B cell (primary cell): Measurements from ENCODE around the gene CNTN2. TPM values are rescaled to one million over a fixed set of nuclear protein-coding genes. Genes with fewer than 3 reads are reported as not detected.

Source experiments
- ATAC-seq: fragments of 200-7000 bp; cut with Tn5 transposase; one replicate; pipeline ENCODE4 v1.10.0; 2021; ENCODE audit warnings: low read depth, mild to moderate bottlenecking, moderate number of reproducible peaks, moderate library complexity
- CTCF ChIA-PET: fragments of 350-600 bp; sonication (Branson Sonifier 250); formaldehyde crosslinking; loops from one replicate; lab custom pipeline; 2021; ENCODE audit warnings: antibody characterized with exemption, inconsistent platforms; lab: Charles Lee
- POLR2A ChIA-PET: fragments of 350-600 bp; sonication (Branson Sonifier 250); formaldehyde crosslinking; loops from one replicate; lab custom pipeline; 2021; ENCODE audit warnings: antibody characterized with exemption; lab: Charles Lee
- DNase-seq: peaks from one replicate; pipeline ENCODE4 v3.0.0; 2013
- H2AFZ ChIP-seq: 2 replicates; pipeline ENCODE4 v1.6.1; 2012; ENCODE audit warnings: mild to moderate bottlenecking, low read depth, low read length; ENCODE audit not compliant: insufficient read depth, poor library complexity, severe bottlenecking
- H3K27ac ChIP-seq, 2 donors: 1 replicate in 1 of 2; 2 replicates in 1 of 2; pipeline ENCODE4 v1.5.1; 2012 to 2013; ENCODE audit warnings: low read length in 2 of 2, mild to moderate bottlenecking in 2 of 2, moderate library complexity in 1 of 2
- H3K27me3 ChIP-seq, 4 experiments: fragments of 200-600 bp in 1 of 4; sonication (generic) in 1 of 4; replicated peaks in 1 of 4; 1 replicate in 2 of 4; 2 replicates in 2 of 4; pipeline versions ENCODE4 v1.6.1 to v1.7.0; 2013 to 2016; ENCODE audit warnings: low read length in 3 of 4, mild to moderate bottlenecking in 2 of 4, mixed read lengths in 1 of 4, moderate library complexity in 1 of 4; ENCODE audit not compliant: insufficient read depth in 4 of 4, control insufficient read depth in 3 of 4; ENCODE audit errors: control extremely low read depth in 1 of 4
- H3K36me3 ChIP-seq, 2 experiments: replicated peaks in 1 of 2; 1 replicate in 1 of 2; 2 replicates in 1 of 2; pipeline versions ENCODE4 v1.6.1 to v1.7.1; 2013; ENCODE audit warnings: low read length in 1 of 2; ENCODE audit not compliant: insufficient read depth in 2 of 2, control insufficient read depth in 1 of 2; ENCODE audit errors: control extremely low read depth in 1 of 2, extremely low read depth in 1 of 2
- H3K4me1 ChIP-seq, 2 donors: fragments of 200-600 bp in 1 of 2; sonication (generic) in 1 of 2; 1 replicate in 1 of 2; 2 replicates in 1 of 2; pipeline versions ENCODE4 v1.5.1 to v1.6.1; 2013 to 2017; ENCODE audit warnings: low read length in 2 of 2; ENCODE audit not compliant: control insufficient read depth in 2 of 2, insufficient read depth in 2 of 2
- H3K4me2 ChIP-seq: replicated peaks from 2 replicates; pipeline ENCODE3; 2012; ENCODE audit warnings: mild to moderate bottlenecking, low read depth, low read length; ENCODE audit not compliant: poor library complexity, severe bottlenecking
- H3K4me3 ChIP-seq, 5 experiments: fragments of 200-600 bp in 1 of 5; sonication (generic) in 1 of 5; 1 replicate in 3 of 5; 2 replicates in 2 of 5; pipeline versions ENCODE4 v1.5.1 to v1.7.0; 2011 to 2016; ENCODE audit warnings: low read length in 4 of 5, mild to moderate bottlenecking in 4 of 5, low read depth in 2 of 5, control low read depth in 1 of 5, moderate library complexity in 1 of 5; ENCODE audit not compliant: insufficient read depth in 1 of 5; ENCODE audit errors: control extremely low read depth in 1 of 5, extremely low read depth in 1 of 5
- H3K79me2 ChIP-seq: fragments of 200-600 bp; sonication (generic); one replicate; pipeline ENCODE4 v1.6.0; 2016; ENCODE audit warnings: low read length; ENCODE audit not compliant: control insufficient read depth, insufficient read depth
- H3K9ac ChIP-seq: fragments of 200-600 bp; sonication (generic); 2 replicates; pipeline ENCODE4 v1.6.1; 2017; ENCODE audit warnings: mild to moderate bottlenecking, low read length, moderate library complexity
- H3K9me3 ChIP-seq, 3 donors: one replicate each; pipeline versions ENCODE4 v1.6.1 to v1.7.1; 2013; ENCODE audit warnings: low read length in 2 of 3; ENCODE audit not compliant: control insufficient read depth in 2 of 3, insufficient read depth in 1 of 3; ENCODE audit errors: control extremely low read depth in 1 of 3
- H4K20me1 ChIP-seq: 2 replicates; pipeline ENCODE4 v1.6.0; 2012; ENCODE audit warnings: mild to moderate bottlenecking, low read length; ENCODE audit not compliant: insufficient read depth, control insufficient read depth, poor library complexity, severe bottlenecking
- H3K27ac Mint-ChIP-seq: one replicate; pipeline ENCODE4 v1.8.0; 2021; ENCODE audit warnings: mixed read lengths
- H3K27me3 Mint-ChIP-seq: one replicate; pipeline ENCODE4 v1.8.0; 2021; ENCODE audit warnings: mixed read lengths
- H3K4me1 Mint-ChIP-seq: one replicate; pipeline ENCODE4 v1.8.0; 2021; ENCODE audit warnings: mixed read lengths
- H3K4me3 Mint-ChIP-seq: one replicate; pipeline ENCODE4 v1.8.0; 2021; ENCODE audit warnings: mixed read lengths
- H3K9me3 Mint-ChIP-seq: one replicate; pipeline ENCODE4 v1.8.0; 2022; ENCODE audit warnings: mixed read lengths; ENCODE audit not compliant: insufficient read depth
- CTCF ChIP-seq: fragments of 200-600 bp; IDR thresholded peaks from one replicate; pipeline ENCODE4 v1.8.0; 2022; ENCODE audit warnings: antibody characterized with exemption, mild to moderate bottlenecking
- EZH2 ChIP-seq: IDR thresholded peaks from 2 replicates; pipeline ENCODE4 v1.6.1; 2012; ENCODE audit warnings: borderline replicate concordance, low read depth, mild to moderate bottlenecking, moderate library complexity, low read length; ENCODE audit not compliant: insufficient read depth, poor library complexity, severe bottlenecking
- WGBS: methylation state at CpG from one replicate; pipeline ENCODE4 v1.1.5; 2013; ENCODE audit warnings: missing lambda C conversion rate; ENCODE audit not compliant: insufficient coverage; 5-methylcytosine and 5-hydroxymethylcytosine counted together
- intact Hi-C: fragments of 100-400 bp; cut with micrococcal nuclease; formaldehyde crosslinking; loops from one replicate; pipeline ENCODE4 v1.10.0; 2022
- polyA plus RNA-seq: library from polyadenylated mRNA; depleted of rRNA; stranded (reverse); fragments of >200 nt; gene quantifications from 2 replicates; pipeline ENCODE4 v1.2.3, GENCODE V29; 2012
- total RNA-seq, 2 donors: library from RNA; stranded (reverse); fragments of 120-200 nt in 1 of 2; gene quantifications; 1 replicate in 1 of 2; 2 replicates in 1 of 2; pipeline versions ENCODE4 v1.2.3 to v1.2.4, GENCODE V29; 2013 to 2022

The CNTN2 gene
- total and polyA plus RNA-seq, 2 donors (not counting 1 experiment from before 2014, with no cell fraction given): not detected

GRCh38 chr1:205062895-205063294 lies 19.9 kb downstream of the CNTN2 start:
- no peaks in the 10 kb centered on the region for H3K9me3 ChIP-seq
- POLR2A ChIA-PET: no interaction called here
- no CpG with 5 or more reads among the region's 3 CpGs for WGBS
- H3K4me3 ChIP-seq: no peak overlapping the region
- H3K79me2 ChIP-seq: no peaks in the 10 kb centered on the region
- intact Hi-C loops: no loop called here
- no peaks in the 10 kb centered on the region for H4K20me1 ChIP-seq
- TF ChIP-seq EZH2 (no peak), CTCF (no peak)
- Mint-ChIP-seq H3K4me3 (no peak overlapping the region), H3K27me3 (no peaks in the 10 kb centered on the region), H3K27ac (no peak overlapping the region), H3K4me1 (no peaks in the 10 kb centered on the region), H3K9me3 (no peaks in the 10 kb centered on the region)
- no peak overlapping the region for H3K4me2 ChIP-seq
- no peaks in the 10 kb centered on the region for H3K27me3 ChIP-seq
- ATAC-seq: no peak
- H3K27ac ChIP-seq: no peak overlapping the region
- CTCF ChIA-PET: interaction anchor here (0.9 to 4.0 kb wide), 13 partner anchors 9 to 649 kb away, joined by 3 to 94 read pairs (median 6); no protein-coding TSS in a partner anchor
- H3K36me3 ChIP-seq: no peaks in the 10 kb centered on the region
- DNase-seq: no peak
- H3K4me1 ChIP-seq: peaks cover 0 to 6% of the 10 kb centered on the region in 2 donors
- H3K9ac ChIP-seq: no peak overlapping the region
- no peak overlapping the region for H2AFZ ChIP-seq

GRCh38 chr1:205064301-205064700 lies 21.3 kb downstream of the CNTN2 start:
- ATAC-seq (no peak), DNase-seq (no peak)
- TF ChIP-seq CTCF (no peak), EZH2 (no peak)
- Histone ChIP-seq H4K20me1 (no peaks in the 10 kb centered on the region), H3K27ac (no peak overlapping the region), H3K4me2 (no peak overlapping the region), H2AFZ (no peak overlapping the region), H3K4me1 (peaks cover 0 to 6% of the 10 kb centered on the region in 2 donors), H3K79me2 (no peaks in the 10 kb centered on the region), H3K9ac (no peak overlapping the region), H3K9me3 (no peaks in the 10 kb centered on the region), H3K4me3 (no peak overlapping the region), H3K36me3 (no peaks in the 10 kb centered on the region), H3K27me3 (no peaks in the 10 kb centered on the region)
- 88% methylated on average over 11 of the region's 11 CpGs for WGBS
- H3K4me3 Mint-ChIP-seq: no peak overlapping the region
- H3K27ac Mint-ChIP-seq: no peak overlapping the region
- ChIA-PET POLR2A (no interaction called here), CTCF (interaction anchor here (4.0 kb wide), 1 partner anchor 90 kb away, joined by 94 read pairs; no protein-coding TSS in a partner anchor)
- intact Hi-C loops: no loop called here
- no peaks in the 10 kb centered on the region for H3K9me3 Mint-ChIP-seq
- H3K4me1 Mint-ChIP-seq: no peaks in the 10 kb centered on the region
- H3K27me3 Mint-ChIP-seq: no peaks in the 10 kb centered on the region
